H1 (cell line): ENCODE measurements around the gene PTX4. TPM values are rescaled to one million over a fixed set of nuclear protein-coding genes. Genes with fewer than 3 reads are reported as not detected.

Experiments
- CTCF ChIA-PET: fragments of 300-600 bp; sonication (Branson Sonifier 250); formaldehyde crosslinking; loops from one replicate; lab custom pipeline; 2021; ENCODE audit not compliant: partially characterized antibody; lab: Charles Lee
- POLR2A ChIA-PET: fragments of 300-600 bp; sonication (Branson Sonifier 250); formaldehyde crosslinking; loops from one replicate; lab custom pipeline; 2021; ENCODE audit warnings: inconsistent platforms; ENCODE audit not compliant: partially characterized antibody; lab: Charles Lee
- DNase-seq, 2 experiments: peaks; one replicate each; pipeline versions ENCODE4 v3.0.0 to v3.0.0-alpha.2; 2010 to 2022; ENCODE audit warnings: low spot score in 2 of 2, low read depth in 1 of 2, mixed read lengths in 1 of 2
- FAIRE-seq: peaks from 2 replicates; lab custom pipeline; 2011; peaks lifted over from hg19 to GRCh38; lab: Jason Lieb, UNC
- H2AFZ ChIP-seq: 2 replicates; pipeline ENCODE4 v1.8.1; 2012; ENCODE audit warnings: low read length, inconsistent platforms
- H2AK5ac ChIP-seq: 2 replicates; pipeline ENCODE4 v1.6.1; 2013; ENCODE audit warnings: low read depth, low read length
- H2BK120ac ChIP-seq: replicated peaks from 2 replicates; pipeline ENCODE3; 2013; ENCODE audit warnings: low read depth, low read length, inconsistent platforms
- H2BK12ac ChIP-seq: 2 replicates; pipeline ENCODE4 v1.6.1; 2013; ENCODE audit warnings: low read depth, low read length
- H2BK15ac ChIP-seq: 2 replicates; pipeline ENCODE4 v1.6.1; 2013; ENCODE audit warnings: low read length
- H2BK20ac ChIP-seq: 2 replicates; pipeline ENCODE4 v1.6.1; 2013; ENCODE audit warnings: low read length
- H2BK5ac ChIP-seq: 2 replicates; pipeline ENCODE4 v1.6.1; 2013; ENCODE audit warnings: low read depth, low read length
- H3K14ac ChIP-seq: 2 replicates; pipeline ENCODE4 v1.6.1; 2013; ENCODE audit warnings: inconsistent platforms; ENCODE audit not compliant: insufficient read length
- H3K18ac ChIP-seq: 2 replicates; pipeline ENCODE4 v1.6.1; 2013; ENCODE audit warnings: low read length; ENCODE audit errors: extremely low read depth
- H3K23ac ChIP-seq: 2 replicates; pipeline ENCODE4 v1.6.1; 2013; ENCODE audit warnings: inconsistent platforms; ENCODE audit not compliant: insufficient read length
- H3K23me2 ChIP-seq: 2 replicates; pipeline ENCODE4 v1.6.1; 2013; ENCODE audit warnings: low read depth, low read length
- H3K27ac ChIP-seq: 2 replicates; pipeline ENCODE4 v1.6.1; 2011; ENCODE audit warnings: low read depth, low read length, inconsistent platforms
- H3K27me3 ChIP-seq, 4 experiments: replicated peaks in 1 of 4; 1 replicate in 1 of 4; 2 replicates in 3 of 4; pipeline versions ENCODE4 v1.6.1 to v1.8.1; 2011 to 2013; ENCODE audit warnings: low read length in 3 of 4, mild to moderate bottlenecking in 3 of 4, inconsistent platforms in 2 of 4, mixed read lengths in 2 of 4, moderate library complexity in 1 of 4; ENCODE audit not compliant: control insufficient read depth in 3 of 4, insufficient read depth in 3 of 4; ENCODE audit errors: extremely low read depth in 1 of 4
- H3K36me3 ChIP-seq, 4 experiments: 2 replicates each; pipeline versions ENCODE4 v1.6.1 to v1.8.1; 2011 to 2013; ENCODE audit warnings: mild to moderate bottlenecking in 4 of 4, low read length in 3 of 4, moderate library complexity in 2 of 4, control low read depth in 1 of 4, inconsistent platforms in 1 of 4; ENCODE audit not compliant: insufficient read depth in 4 of 4, control insufficient read depth in 2 of 4
- H3K4ac ChIP-seq: replicated peaks from 2 replicates; pipeline ENCODE3; 2013; ENCODE audit warnings: low read length, low read depth, mixed read lengths, inconsistent platforms; ENCODE audit not compliant: insufficient read length
- H3K4me1 ChIP-seq, 4 experiments: replicated peaks in 1 of 4; 1 replicate in 1 of 4; 2 replicates in 3 of 4; pipeline versions ENCODE4 v1.6.1 to v1.8.1; 2011 to 2013; ENCODE audit warnings: low read length in 3 of 4, inconsistent platforms in 2 of 4, mixed read lengths in 1 of 4; ENCODE audit not compliant: insufficient read depth in 4 of 4, control insufficient read depth in 3 of 4
- H3K4me2 ChIP-seq, 2 experiments: 2 replicates each; pipeline versions ENCODE4 v1.6.1 to v1.8.1; 2011 to 2013; ENCODE audit warnings: low read depth in 2 of 2, low read length in 2 of 2, control low read depth in 1 of 2, inconsistent platforms in 1 of 2, mild to moderate bottlenecking in 1 of 2; ENCODE audit not compliant: insufficient read depth in 1 of 2
- H3K4me3 ChIP-seq, 4 experiments: fragments of 200-600, 300-600 bp in 1 of 4; sonication (generic), shearing (Covaris generic), sonication (Bioruptor Twin) in 1 of 4; 2 replicates each; pipeline versions ENCODE4 v1.5.1 to v1.8.1; 2011 to 2016; ENCODE audit warnings: low read length in 4 of 4, low read depth in 3 of 4, control low read depth in 2 of 4, inconsistent platforms in 2 of 4, mild to moderate bottlenecking in 2 of 4, mixed read lengths in 1 of 4, moderate library complexity in 1 of 4; ENCODE audit not compliant: insufficient read depth in 2 of 4; ENCODE audit errors: extremely low read depth in 1 of 4
- H3K56ac ChIP-seq: replicated peaks from 2 replicates; pipeline ENCODE3; 2013; ENCODE audit warnings: low read depth, mild to moderate bottlenecking, mixed read lengths, low read length, inconsistent platforms; ENCODE audit not compliant: insufficient read length
- H3K79me1 ChIP-seq: 2 replicates; pipeline ENCODE4 v1.6.1; 2013; ENCODE audit warnings: low read depth, low read length, control low read depth
- H3K79me2 ChIP-seq, 2 experiments: 2 replicates each; pipeline versions ENCODE4 v1.6.1 to v1.8.1; 2012 to 2013; ENCODE audit warnings: low read length in 2 of 2, mild to moderate bottlenecking in 2 of 2, inconsistent platforms in 1 of 2; ENCODE audit not compliant: insufficient read depth in 2 of 2, control insufficient read depth in 1 of 2
- H3K9ac ChIP-seq, 4 experiments: replicated peaks in 1 of 4; 1 replicate in 1 of 4; 2 replicates in 3 of 4; pipeline versions ENCODE4 v1.6.1 to v1.8.1; 2011 to 2013; ENCODE audit warnings: low read depth in 3 of 4, low read length in 3 of 4, control low read depth in 2 of 4, mild to moderate bottlenecking in 2 of 4, moderate library complexity in 2 of 4, inconsistent platforms in 1 of 4; ENCODE audit errors: extremely low read depth in 1 of 4
- H3K9me3 ChIP-seq, 2 experiments: 2 replicates each; pipeline versions ENCODE4 v1.6.1 to v1.8.1; 2012 to 2013; ENCODE audit warnings: mild to moderate bottlenecking in 2 of 2, moderate library complexity in 2 of 2, control low read depth in 1 of 2, inconsistent platforms in 1 of 2, low read depth in 1 of 2, low read length in 1 of 2, mixed read lengths in 1 of 2; ENCODE audit not compliant: insufficient read depth in 2 of 2
- H4K20me1 ChIP-seq, 2 experiments: replicated peaks in 1 of 2; 2 replicates each; pipeline versions ENCODE3 to v1.8.1; 2011 to 2013; ENCODE audit warnings: inconsistent platforms in 2 of 2, low read length in 2 of 2, mild to moderate bottlenecking in 1 of 2; ENCODE audit not compliant: insufficient read depth in 2 of 2, control insufficient read depth in 1 of 2
- H4K5ac ChIP-seq: 2 replicates; pipeline ENCODE4 v1.6.1; 2013; ENCODE audit warnings: low read length, low read depth, mixed read lengths, inconsistent platforms; ENCODE audit not compliant: insufficient read length
- H4K8ac ChIP-seq: 2 replicates; pipeline ENCODE4 v1.8.0; 2013; ENCODE audit warnings: mild to moderate bottlenecking, moderate library complexity, low read length, inconsistent platforms; ENCODE audit not compliant: insufficient read depth; ENCODE audit errors: extremely low read depth
- H4K91ac ChIP-seq: replicated peaks from 2 replicates; pipeline ENCODE3; 2013; ENCODE audit warnings: low read length, mixed read lengths, inconsistent platforms; ENCODE audit not compliant: insufficient read length
- CTBP2 ChIP-seq: IDR thresholded peaks from 2 replicates; pipeline ENCODE4 v1.7.0; 2011; ENCODE audit warnings: borderline replicate concordance, mild to moderate bottlenecking, moderate library complexity, mixed read lengths, low read length; ENCODE audit not compliant: insufficient read depth, insufficient read length
- EP300 ChIP-seq, 2 experiments: IDR thresholded peaks; 1 replicate in 1 of 2; 2 replicates in 1 of 2; pipeline ENCODE4 v1.6.1; 2011 to 2012; ENCODE audit warnings: low read depth in 2 of 2, low read length in 2 of 2, mild to moderate bottlenecking in 2 of 2, borderline replicate concordance in 1 of 2, inconsistent platforms in 1 of 2, moderate library complexity in 1 of 2
- NRF1 ChIP-seq: IDR thresholded peaks from 2 replicates; pipeline ENCODE4 v1.6.1; 2011; ENCODE audit warnings: mild to moderate bottlenecking, low read depth, low read length, improper control_type of control experiment
- POU5F1 ChIP-seq: IDR thresholded peaks from 2 replicates; pipeline ENCODE4 v1.6.1; 2011; ENCODE audit warnings: low read depth, mild to moderate bottlenecking, low read length, moderate library complexity
- RAD21 ChIP-seq, 2 experiments: IDR thresholded peaks in 1 of 2; conservative IDR thresholded peaks in 1 of 2; 2 replicates each; pipeline ENCODE4 v1.6.1; 2011; ENCODE audit warnings: low read depth in 2 of 2, low read length in 2 of 2, improper control_type of control experiment in 1 of 2, inconsistent platforms in 1 of 2, mild to moderate bottlenecking in 1 of 2, moderate library complexity in 1 of 2
- RBBP5 ChIP-seq: IDR thresholded peaks from 2 replicates; pipeline ENCODE4 v1.7.1; 2012; ENCODE audit warnings: low read depth, mild to moderate bottlenecking, inconsistent platforms, low read length, moderate library complexity, borderline replicate concordance
- SRF ChIP-seq: IDR thresholded peaks from 2 replicates; pipeline ENCODE4 v1.6.1; 2011; ENCODE audit warnings: mild to moderate bottlenecking, low read depth, low read length, moderate library complexity
- SUZ12 ChIP-seq: fragments of 200-600 bp; sonication (generic); IDR thresholded peaks from 2 replicates; pipeline ENCODE4 v1.6.1; 2012; ENCODE audit warnings: mild to moderate bottlenecking, inconsistent platforms, low read length, moderate library complexity, mixed read lengths
- TBP ChIP-seq: IDR thresholded peaks from 2 replicates; pipeline ENCODE4 v1.6.1; 2011; ENCODE audit warnings: low read depth, low read length, improper control_type of control experiment
- YY1 ChIP-seq: IDR thresholded peaks from 2 replicates; pipeline ENCODE4 v1.6.1; 2011; ENCODE audit warnings: low read depth, mild to moderate bottlenecking, low read length
- WGBS, 2 experiments: shearing (Covaris generic) in 1 of 2; methylation state at CpG; one replicate each; pipeline versions ENCODE4 v1.1.6 to v1.1.7; 2013 to 2015; ENCODE audit warnings: low lambda C conversion rate in 2 of 2, mixed read lengths in 2 of 2, inconsistent platforms in 1 of 2, low coverage in 1 of 2, missing lambda C conversion rate in 1 of 2; ENCODE audit not compliant: insufficient replicate concordance in 2 of 2, insufficient coverage in 1 of 2, insufficient read length in 1 of 2; ENCODE audit errors: extremely low coverage in 1 of 2, missing lambda C conversion rate in 1 of 2; 5-methylcytosine and 5-hydroxymethylcytosine counted together
- polyA plus RNA-seq, 7 experiments: library from polyadenylated mRNA; depleted of rRNA in 3 of 7; stranded (reverse) in 5 of 7; unstranded in 2 of 7; fragments of >200 nt in 5 of 7; fragments of 200-250 nt in 2 of 7; gene quantifications; 1 replicate in 5 of 7; 2 replicates in 1 of 7; 4 replicates in 1 of 7; pipeline versions ENCODE4 v1.2.1 to v1.2.3, GENCODE V29; 2011 to 2013; ENCODE audit warnings: missing spikeins in 2 of 7, mixed read lengths in 2 of 7
- total RNA-seq: library from RNA; stranded (reverse); fragmentation: NEBNext Ultra II Directional; extraction: Animal tissue kit (Norgen Biotek cat#: 25700); gene quantifications from 2 replicates; pipeline ENCODE4 v1.2.1, GENCODE V29; 2021

Gene PTX4
- total and polyA plus RNA-seq, 2 of the 8 experiments (the other 6 are each of a cell fraction or from before 2014, with no cell fraction given), result not detected

DNA sequence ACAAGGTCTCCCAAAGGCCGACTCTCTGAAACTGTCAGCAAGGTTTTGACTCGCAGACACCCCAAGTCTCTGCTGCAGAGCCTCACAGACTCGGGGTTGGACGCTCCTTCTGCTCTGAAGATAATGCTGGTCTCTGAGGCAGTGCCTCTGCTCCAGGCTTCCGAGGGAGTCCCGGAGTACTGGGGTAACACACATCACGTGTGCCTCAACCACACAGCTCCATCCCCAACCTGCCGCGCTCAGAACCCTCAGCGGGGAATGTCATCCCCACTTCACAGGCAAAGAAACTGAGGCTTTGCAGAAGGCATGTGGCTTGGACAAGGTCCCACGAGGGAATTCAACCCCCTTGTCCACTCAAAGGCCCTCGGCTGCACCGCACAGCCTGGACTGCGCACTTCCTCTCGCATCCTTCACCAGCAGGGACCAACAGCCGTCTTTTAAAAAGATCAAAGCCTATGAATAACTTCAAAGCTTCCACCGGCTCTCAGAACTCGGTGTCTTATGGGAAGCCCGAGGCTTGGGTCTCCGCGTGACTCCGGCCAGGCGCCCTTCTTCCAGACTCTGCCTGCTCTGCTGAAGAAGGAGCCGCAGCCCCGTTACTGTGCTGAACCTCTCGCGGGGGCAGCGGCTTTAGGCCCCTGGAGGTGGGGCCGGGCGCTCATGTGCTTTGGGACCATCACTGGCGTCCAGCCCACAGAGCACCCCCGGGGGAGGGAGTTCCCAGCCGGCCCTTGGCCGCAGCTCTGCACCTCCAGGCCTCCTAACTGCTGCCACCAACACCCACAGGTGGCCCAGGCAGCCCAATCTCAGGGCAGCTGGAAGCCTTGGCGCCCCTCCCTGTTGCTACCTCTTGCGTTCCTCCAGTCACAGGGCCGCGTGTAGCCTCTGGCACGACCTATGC, 46.9 kb upstream of the PTX4 start:
- Histone ChIP-seq H3K4me1 (no peaks in the 10 kb centered on the region; a peak in 1 of 7 replicates), H3K14ac (no peak overlapping the region), H2BK12ac (no peak overlapping the region), H3K18ac (no peak overlapping the region), H3K23ac (no peak overlapping the region), H3K23me2 (no peaks in the 10 kb centered on the region), H3K9me3 (no peaks in the 10 kb centered on the region), H2BK15ac (no peak overlapping the region), H2BK5ac (no peak overlapping the region), H2AFZ (no peak overlapping the region), H3K36me3 (no peaks in the 10 kb centered on the region; a peak in 2 of 8 replicates), H3K27me3 (no peaks in the 10 kb centered on the region), H3K4ac (no peak overlapping the region), H2BK20ac (no peak overlapping the region), H2AK5ac (no peak overlapping the region), H3K79me2 (no peaks in the 10 kb centered on the region), H4K20me1 (peaks cover 4 to 7% of the 10 kb centered on the region in 2 experiments), H3K56ac (no peak overlapping the region), H4K8ac (peak overlapping the region; percentile 51; the same call in 1 of the 2 replicates), H2BK120ac (no peak overlapping the region), H3K4me2 (no peak overlapping the region), H4K91ac (no peak overlapping the region), H3K4me3 (no peak overlapping the region), H4K5ac (no peak overlapping the region), H3K9ac (no peak overlapping the region), H3K27ac (no peak overlapping the region), H3K79me1 (no peaks in the 10 kb centered on the region)
- DNase-seq (no peak), FAIRE-seq (no peak)
- ChIA-PET POLR2A (no interaction called here), CTCF (interaction anchor here (0.7 kb wide), 1 partner anchor 141 kb away, joined by 3 read pairs; no protein-coding TSS in a partner anchor)
- WGBS, 2 experiments, result 92% methylated on average over 39 of the region's 39 CpGs; no CpG with 5 or more reads in 1 of the 2 experiments
- TF ChIP-seq CTBP2 (no peak), POU5F1 (no peak), EP300 (IDR thresholded peaks at IDR 0.05; ENCODE audit: borderline replicate concordance in 1 of 2, low read depth in 2 of 2, low read length in 2 of 2) (no peak), YY1 (no peak), SRF (no peak), SUZ12 (no peak), NRF1 (no peak), RAD21 (IDR thresholded peaks at IDR 0.05 in 1 of 2, conservative IDR thresholded peaks at IDR 0.05 in 1 of 2; ENCODE audit: low read depth in 2 of 2, low read length in 2 of 2) (no peak), TBP (no peak), RBBP5 (no peak)
